Thyroid gland (tissue), 4 donors: ENCODE measurements around the gene BOC.

Experiments used
- CTCF ChIP-seq, 6 experiments: fragments of 200-600 bp in 3 of 6; fragments of 450-650 bp in 3 of 6; sonication (generic) in 3 of 6; IDR thresholded peaks; one replicate each; pipeline ENCODE4 v1.5.1; 2016 to 2019; ENCODE audit warnings: antibody characterized with exemption in 6 of 6, mild to moderate bottlenecking in 2 of 6, inconsistent platforms in 1 of 6, moderate library complexity in 1 of 6
- POLR2A ChIP-seq, 2 donors: fragments of 450-650 bp; IDR thresholded peaks; one replicate each; pipeline ENCODE4 v1.6.1; 2017; ENCODE audit warnings: antibody characterized with exemption in 2 of 2, mild to moderate bottlenecking in 2 of 2, moderate library complexity in 1 of 2

- TF ChIP-seq CTCF (IDR thresholded peaks at IDR 0.05) (no peak), POLR2A (IDR thresholded peaks at IDR 0.05) (no peak)
These were observed 7.3 kb downstream of the BOC start for GRCh38 chr3:113218681-113219045.
